ENCODE measurements around the gene SIRPA.

Gene SIRPA

GRCh38 chr20:1897965-1898464 lies 2.8 kb downstream of the SIRPA start:
- Histone ChIP-seq H3K27ac (ENCODE audit: low read length, poor library complexity, severe bottlenecking) (no peak overlapping the region), H3K4me1 (ENCODE audit: control insufficient read depth, insufficient read depth, low read depth, low read length) (peaks cover 36% of the 10 kb centered on the region), H4K91ac (ENCODE audit: low read length) (no peak overlapping the region), H3K9ac (ENCODE audit: low read length) (peak overlapping the region; percentile 62), H3K27me3 (ENCODE audit: control insufficient read depth in 1 of 2, insufficient read depth in 1 of 2, low read length in 2 of 2) (no peaks in the 10 kb centered on the region), H3K4ac (ENCODE audit: low read depth in 1 of 2, low read length in 2 of 2) (peak overlapping the region in 1 of 2 experiments; percentile 33), H3K14ac (ENCODE audit: low read length in 2 of 2) (no peak overlapping the region), H3K4me2 (ENCODE audit: low read length, poor library complexity, severe bottlenecking) (peak overlapping the region; percentile 9), H2AK5ac (ENCODE audit: low read length, severe bottlenecking) (no peak overlapping the region), H3K9me3 (ENCODE audit: control insufficient read depth, low read length) (no peaks in the 10 kb centered on the region), H3K36me3 (ENCODE audit: control insufficient read depth in 1 of 2, insufficient read depth in 2 of 2, low read depth in 1 of 2, low read length in 2 of 2) (peaks cover 10 to 29% of the 10 kb centered on the region in 2 experiments), H3K79me1 (replicated peaks; ENCODE audit: low read length, poor library complexity, severe bottlenecking) (peaks cover 4% of the 10 kb centered on the region), H3K18ac (ENCODE audit: low read depth in 1 of 2, low read length in 2 of 2) (peak overlapping the region in 1 of 2 experiments; percentile 44), H4K8ac (ENCODE audit: low read length) (peak overlapping the region; percentile 39), H2BK5ac (ENCODE audit: low read depth, low read length, poor library complexity, severe bottlenecking) (no peak overlapping the region), H2BK12ac (ENCODE audit: low read length in 2 of 2) (no peak overlapping the region), H3K4me3 (ENCODE audit: insufficient read depth in 1 of 2, low read depth in 1 of 2, low read length in 2 of 2) (peak overlapping the region in 1 of 2 experiments; percentile 56), H3K23ac (ENCODE audit: low read length in 2 of 2) (no peak overlapping the region), H2AFZ (ENCODE audit: low read depth, low read length) (no peak overlapping the region), H2BK15ac (ENCODE audit: low read depth, poor library complexity, severe bottlenecking) (peak overlapping the region; percentile 86), H2BK120ac (ENCODE audit: low read depth, low read length) (no peak overlapping the region)
- DNase-seq = peak; percentile 19
- WGBS = 86% methylated on average over 11 of the region's 11 CpGs

- H3K27me3 ChIP-seq (ENCODE audit: control insufficient read depth in 1 of 2, insufficient read depth in 1 of 2, low read length in 2 of 2) = no peaks in the 10 kb centered on the region
Measured at GRCh38 chr20:1898482-1899240, 3.5 kb downstream of the SIRPA start.

GRCh38 chr20:1899241-1899525 lies 4.0 kb downstream of the SIRPA start:
- Histone ChIP-seq H3K9ac (ENCODE audit: low read length) (peak overlapping the region; percentile 62), H3K4me1 (ENCODE audit: control insufficient read depth, insufficient read depth, low read depth, low read length) (peaks cover 42% of the 10 kb centered on the region), H2BK12ac (ENCODE audit: low read length in 2 of 2) (no peak overlapping the region), H3K18ac (ENCODE audit: low read depth in 1 of 2, low read length in 2 of 2) (no peak overlapping the region), H3K27me3 (ENCODE audit: control insufficient read depth in 1 of 2, insufficient read depth in 1 of 2, low read length in 2 of 2) (no peaks in the 10 kb centered on the region), H2BK15ac (ENCODE audit: low read depth, poor library complexity, severe bottlenecking) (no peak overlapping the region), H3K23ac (ENCODE audit: low read length in 2 of 2) (no peak overlapping the region), H3K14ac (ENCODE audit: low read length in 2 of 2) (no peak overlapping the region), H3K4me2 (ENCODE audit: low read length, poor library complexity, severe bottlenecking) (no peak overlapping the region), H3K4ac (ENCODE audit: low read depth in 1 of 2, low read length in 2 of 2) (no peak overlapping the region), H3K27ac (ENCODE audit: low read length, poor library complexity, severe bottlenecking) (peak overlapping the region; percentile 4), H4K91ac (ENCODE audit: low read length) (no peak overlapping the region), H3K36me3 (ENCODE audit: control insufficient read depth in 1 of 2, insufficient read depth in 2 of 2, low read depth in 1 of 2, low read length in 2 of 2) (peaks cover 17 to 37% of the 10 kb centered on the region in 2 experiments), H2AFZ (ENCODE audit: low read depth, low read length) (no peak overlapping the region), H4K8ac (ENCODE audit: low read length) (no peak overlapping the region), H3K9me3 (ENCODE audit: control insufficient read depth, low read length) (no peaks in the 10 kb centered on the region), H2BK5ac (ENCODE audit: low read depth, low read length, poor library complexity, severe bottlenecking) (no peak overlapping the region), H2AK5ac (ENCODE audit: low read length, severe bottlenecking) (peak overlapping the region; percentile 39), H3K4me3 (ENCODE audit: insufficient read depth in 1 of 2, low read depth in 1 of 2, low read length in 2 of 2) (no peak overlapping the region), H2BK120ac (ENCODE audit: low read depth, low read length) (no peak overlapping the region), H3K79me1 (replicated peaks; ENCODE audit: low read length, poor library complexity, severe bottlenecking) (no peaks in the 10 kb centered on the region)
- DNase-seq = no peak
- 79% methylated on average over 6 of the region's 6 CpGs for WGBS

More at GRCh38 chr20:1898482-1899240, 3.5 kb downstream of the SIRPA start:
- DNase-seq = no peak
- H2AK5ac ChIP-seq (ENCODE audit: low read length, severe bottlenecking) = peak overlapping the region; percentile 29
- H2BK15ac ChIP-seq (ENCODE audit: low read depth, poor library complexity, severe bottlenecking) = no peak overlapping the region
- peaks cover 38% of the 10 kb centered on the region for H3K4me1 ChIP-seq (ENCODE audit: control insufficient read depth, insufficient read depth, low read depth, low read length)
- H2BK12ac ChIP-seq (ENCODE audit: low read length in 2 of 2) = peak overlapping the region; percentile 11 to 15
- H3K27ac ChIP-seq (ENCODE audit: low read length, poor library complexity, severe bottlenecking) = no peak overlapping the region
- peak overlapping the region in 1 of 2 experiments; percentile 56 for H3K4me3 ChIP-seq (ENCODE audit: insufficient read depth in 1 of 2, low read depth in 1 of 2, low read length in 2 of 2)
- H3K4me2 ChIP-seq (ENCODE audit: low read length, poor library complexity, severe bottlenecking) = no peak overlapping the region
- no peak overlapping the region for H3K23ac ChIP-seq (ENCODE audit: low read length in 2 of 2)
- no peaks in the 10 kb centered on the region for H3K9me3 ChIP-seq (ENCODE audit: control insufficient read depth, low read length)
- no peak overlapping the region for H2BK120ac ChIP-seq (ENCODE audit: low read depth, low read length)
- H4K91ac ChIP-seq (ENCODE audit: low read length) = no peak overlapping the region
- no peaks in the 10 kb centered on the region for H3K79me1 ChIP-seq (replicated peaks; ENCODE audit: low read length, poor library complexity, severe bottlenecking)
- no peak overlapping the region for H3K14ac ChIP-seq (ENCODE audit: low read length in 2 of 2)
- 88% methylated on average over 15 of the region's 15 CpGs for WGBS
- peak overlapping the region; percentile 39 for H4K8ac ChIP-seq (ENCODE audit: low read length)
- H3K18ac ChIP-seq (ENCODE audit: low read depth in 1 of 2, low read length in 2 of 2) = no peak overlapping the region
- no peak overlapping the region for H3K4ac ChIP-seq (ENCODE audit: low read depth in 1 of 2, low read length in 2 of 2)
- no peak overlapping the region for H2AFZ ChIP-seq (ENCODE audit: low read depth, low read length)
- peak overlapping the region; percentile 62 for H3K9ac ChIP-seq (ENCODE audit: low read length)
- H2BK5ac ChIP-seq (ENCODE audit: low read depth, low read length, poor library complexity, severe bottlenecking) = no peak overlapping the region
- H3K36me3 ChIP-seq (ENCODE audit: control insufficient read depth in 1 of 2, insufficient read depth in 2 of 2, low read depth in 1 of 2, low read length in 2 of 2) = peaks cover 12 to 33% of the 10 kb centered on the region in 2 experiments

- Histone ChIP-seq H3K4me1 (ENCODE audit: control insufficient read depth, insufficient read depth, low read depth, low read length) (peaks cover 48% of the 10 kb centered on the region), H3K79me1 (replicated peaks; ENCODE audit: low read length, poor library complexity, severe bottlenecking) (peaks cover 1% of the 10 kb centered on the region), H3K4me2 (ENCODE audit: low read length, poor library complexity, severe bottlenecking) (no peak overlapping the region), H3K27ac (ENCODE audit: low read length, poor library complexity, severe bottlenecking) (peak overlapping the region; percentile 21), H2BK15ac (ENCODE audit: low read depth, poor library complexity, severe bottlenecking) (no peak overlapping the region), H3K4me3 (ENCODE audit: insufficient read depth in 1 of 2, low read depth in 1 of 2, low read length in 2 of 2) (no peak overlapping the region), H4K8ac (ENCODE audit: low read length) (no peak overlapping the region), H4K91ac (ENCODE audit: low read length) (no peak overlapping the region), H2AK5ac (ENCODE audit: low read length, severe bottlenecking) (no peak overlapping the region), H2AFZ (ENCODE audit: low read depth, low read length) (no peak overlapping the region), H2BK12ac (ENCODE audit: low read length in 2 of 2) (no peak overlapping the region), H3K9ac (ENCODE audit: low read length) (peak overlapping the region; percentile 26), H3K18ac (ENCODE audit: low read depth in 1 of 2, low read length in 2 of 2) (no peak overlapping the region), H3K27me3 (ENCODE audit: control insufficient read depth in 1 of 2, insufficient read depth in 1 of 2, low read length in 2 of 2) (no peaks in the 10 kb centered on the region), H3K9me3 (ENCODE audit: control insufficient read depth, low read length) (no peaks in the 10 kb centered on the region), H2BK5ac (ENCODE audit: low read depth, low read length, poor library complexity, severe bottlenecking) (no peak overlapping the region), H3K14ac (ENCODE audit: low read length in 2 of 2) (no peak overlapping the region), H3K36me3 (ENCODE audit: control insufficient read depth in 1 of 2, insufficient read depth in 2 of 2, low read depth in 1 of 2, low read length in 2 of 2) (peaks cover 24 to 47% of the 10 kb centered on the region in 2 experiments), H3K23ac (ENCODE audit: low read length in 2 of 2) (no peak overlapping the region), H2BK120ac (ENCODE audit: low read depth, low read length) (no peak overlapping the region), H3K4ac (ENCODE audit: low read depth in 1 of 2, low read length in 2 of 2) (no peak overlapping the region)
- 28% methylated on average over 10 of the region's 10 CpGs for WGBS
- DNase-seq = peak; percentile 80
Measured at GRCh38 chr20:1900321-1900801, 5.2 kb downstream of the SIRPA start.
